HL-60 (cell line): Measurements from ENCODE around the gene CPB2.

ENCODE experiments used
- DNase-seq, 2 experiments: peaks; one replicate each; pipeline ENCODE4 v3.0.0-alpha.2; 2010 to 2020; ENCODE audit warnings: low read depth in 1 of 2, low spot score in 1 of 2
- H3K27ac ChIP-seq: fragments of 250-450 bp; sonication (Bioruptor Pico); replicated peaks from 2 replicates; pipeline ENCODE4 v1.5.1; 2020; ENCODE audit warnings: mild to moderate bottlenecking, moderate library complexity
- H3K27me3 ChIP-seq: fragments of 250-450 bp; sonication (Bioruptor Pico); 2 replicates; pipeline ENCODE4 v1.5.1; 2021; ENCODE audit warnings: mild to moderate bottlenecking, moderate library complexity; ENCODE audit not compliant: insufficient read depth, poor library complexity, severe bottlenecking
- H3K4me3 ChIP-seq: replicated peaks from 2 replicates; pipeline ENCODE4 v1.5.1; 2011; ENCODE audit warnings: mild to moderate bottlenecking, control low read depth, low read length; ENCODE audit not compliant: insufficient read depth
- CTCF ChIP-seq: IDR thresholded peaks from one replicate; pipeline ENCODE4 v1.5.1; 2011; ENCODE audit warnings: low read length, control low read depth, inconsistent platforms; ENCODE audit not compliant: insufficient read depth
- GABPA ChIP-seq: IDR thresholded peaks from 2 replicates; pipeline ENCODE4 v1.6.1; 2012; ENCODE audit warnings: low read depth
- POLR2AphosphoS5 ChIP-seq: IDR thresholded peaks from 2 replicates; pipeline ENCODE4 v1.6.1; 2012; ENCODE audit warnings: low read depth
- REST ChIP-seq: IDR thresholded peaks from 2 replicates; pipeline ENCODE4 v1.6.1; 2012; ENCODE audit warnings: low read depth; ENCODE audit not compliant: insufficient replicate concordance
- SPI1 ChIP-seq: IDR thresholded peaks from 2 replicates; pipeline ENCODE4 v1.6.1; 2012; ENCODE audit warnings: low read depth, mild to moderate bottlenecking, borderline replicate concordance

The CPB2 gene

GRCh38 chr13:46088821-46089562 lies 15.8 kb downstream of the CPB2 start:
- TF ChIP-seq REST, result no peak
- no peak for TF ChIP-seq SPI1
- TF ChIP-seq CTCF, result no peak
- TF ChIP-seq GABPA, result no peak
- TF ChIP-seq POLR2AphosphoS5, result no peak

GRCh38 chr13:46087481-46087880 lies 17.4 kb downstream of the CPB2 start:
- no peak for TF ChIP-seq GABPA
- TF ChIP-seq SPI1, result no peak
- no peak for TF ChIP-seq POLR2AphosphoS5
- no peak for TF ChIP-seq CTCF
- no peak for TF ChIP-seq REST
- Histone ChIP-seq H3K27ac (no peak overlapping the region), H3K4me3 (no peak overlapping the region), H3K27me3 (no peaks in the 10 kb centered on the region)
- DNase-seq, result no peak

More at GRCh38 chr13:46088821-46089562, 15.8 kb downstream of the CPB2 start:
- Histone ChIP-seq H3K27ac (no peak overlapping the region), H3K4me3 (no peak overlapping the region), H3K27me3 (no peaks in the 10 kb centered on the region)
- DNase-seq, result no peak

GRCh38 chr13:46086985-46087384 lies 17.8 kb downstream of the CPB2 start:
- Histone ChIP-seq H3K27ac (no peak overlapping the region), H3K27me3 (no peaks in the 10 kb centered on the region), H3K4me3 (no peak overlapping the region)
- no peak for DNase-seq
- TF ChIP-seq CTCF (no peak), POLR2AphosphoS5 (no peak), GABPA (no peak), SPI1 (no peak), REST (no peak)
